Fibroblast of skin of abdomen (primary cell): ENCODE data around the gene LIPT1. TPM values are rescaled to one million over a fixed set of nuclear protein-coding genes. Genes with fewer than 3 reads are reported as not detected.
"Not testable (repeated sequence)": the region's sequence is repeated elsewhere in the genome, so short reads cannot be mapped to it uniquely, and the experiment has no call there.

ENCODE experiments used
- DNase-seq: peaks from one replicate; pipeline ENCODE4 v3.0.0-alpha.2; 2013
- polyA plus RNA-seq, 2 experiments: library from polyadenylated mRNA; unstranded; fragments of 120-200 nt; gene quantifications; one replicate each; pipeline ENCODE4 v1.2.1, GENCODE V29; 2013; ENCODE audit not compliant: insufficient read length in 2 of 2

Gene LIPT1
- 4.0 TPM for polyA plus RNA-seq (2013, experiment 1 of 2; ENCODE audit: insufficient read length)
- polyA plus RNA-seq (2013, experiment 2 of 2; ENCODE audit: insufficient read length), result 4.6 TPM

- DNase-seq, result peak; percentile 88
Observed at GRCh38 chr2:99154643-99155536, at the start of gene LIPT1, which contains the start of gene TSGA10. Gene LIPT1, plus strand, starts transcription at chr2:99154967. Its CDS starts 6,991 bp downstream, at chr2:99161958. Gene TSGA10, minus strand, starts transcription at chr2:99154942. Its CDS starts 45,503 bp downstream, at chr2:99109439.

- no peak for DNase-seq
Observed at GRCh38 chr2:99106913-99107312, 47.9 kb upstream of the LIPT1 start.

- DNase-seq, result no peak
Observed at GRCh38 chr2:99111236-99111635, 43.5 kb upstream of the LIPT1 start.

- no peak for DNase-seq
Observed at GRCh38 chr2:99111945-99112344, 42.8 kb upstream of the LIPT1 start.

- no peak for DNase-seq
Observed at GRCh38 chr2:99112617-99113016, 42.1 kb upstream of the LIPT1 start.

- DNase-seq, result no peak
Observed at GRCh38 chr2:99127981-99128380, 26.8 kb upstream of the LIPT1 start.

GRCh38 chr2:99135044-99135556, 19.7 kb upstream of the LIPT1 start:
- DNase-seq, result not testable (repeated sequence)

- no peak for DNase-seq
Observed at GRCh38 chr2:99139003-99139402, 15.8 kb upstream of the LIPT1 start.

GRCh38 chr2:99140056-99140859, 14.5 kb upstream of the LIPT1 start:
- no peak for DNase-seq

- no peak for DNase-seq
Observed at GRCh38 chr2:99140860-99141109, 14.0 kb upstream of the LIPT1 start.

GRCh38 chr2:99141110-99142108, 13.4 kb upstream of the LIPT1 start, which contains the start of gene C2orf15:
Gene C2orf15, plus strand, starts transcription at chr2:99141707. Its CDS starts 8,852 bp downstream, at chr2:99150559.
- peak; percentile 77 for DNase-seq

GRCh38 chr2:99150706-99151105, 4.1 kb upstream of the LIPT1 start:
- DNase-seq, result peak; percentile 47

- DNase-seq, result no peak
Observed at GRCh38 chr2:99152199-99152895, 2.4 kb upstream of the LIPT1 start.

GRCh38 chr2:99153921-99154604, 704 bp upstream of the LIPT1 start:
- peak; percentile 2 for DNase-seq

GRCh38 chr2:99156891-99157290, 2.1 kb downstream of the LIPT1 start:
- no peak for DNase-seq

- DNase-seq, result no peak
Observed at GRCh38 chr2:99158599-99158998, 3.8 kb downstream of the LIPT1 start.

GRCh38 chr2:99159594-99159993, 4.8 kb downstream of the LIPT1 start:
- DNase-seq, result no peak

- DNase-seq, result no peak
Observed at GRCh38 chr2:99166218-99166617, 11.5 kb downstream of the LIPT1 start.

GRCh38 chr2:99169534-99169933, 14.8 kb downstream of the LIPT1 start:
- no peak for DNase-seq

- no peak for DNase-seq
Observed at GRCh38 chr2:99171377-99172140, 16.8 kb downstream of the LIPT1 start.
